KBM-7 (cell line): Measurements from ENCODE around the gene RPN2.

Experiments used
- DNase-seq: peaks from one replicate; pipeline ENCODE4 v3.0.0-alpha.2; 2015
- in situ Hi-C: fragments of 300-500 bp; cut with MboI; formaldehyde crosslinking; loops from 2 replicates; pipeline ENCODE4 v1.14.3; 2020; ENCODE audit warnings: low sequenced_read_pairs, low pct_unique_long_range_greater_than_20kb, mixed read lengths

RPN2 gene

GRCh38 chr20:37280403-37280802, 101.3 kb downstream of the RPN2 start:
- in situ Hi-C loops = no loop called here
- DNase-seq = no peak

GRCh38 chr20:37282556-37282955, 103.4 kb downstream of the RPN2 start:
- no peak for DNase-seq
- in situ Hi-C loops = no loop called here

DNA sequence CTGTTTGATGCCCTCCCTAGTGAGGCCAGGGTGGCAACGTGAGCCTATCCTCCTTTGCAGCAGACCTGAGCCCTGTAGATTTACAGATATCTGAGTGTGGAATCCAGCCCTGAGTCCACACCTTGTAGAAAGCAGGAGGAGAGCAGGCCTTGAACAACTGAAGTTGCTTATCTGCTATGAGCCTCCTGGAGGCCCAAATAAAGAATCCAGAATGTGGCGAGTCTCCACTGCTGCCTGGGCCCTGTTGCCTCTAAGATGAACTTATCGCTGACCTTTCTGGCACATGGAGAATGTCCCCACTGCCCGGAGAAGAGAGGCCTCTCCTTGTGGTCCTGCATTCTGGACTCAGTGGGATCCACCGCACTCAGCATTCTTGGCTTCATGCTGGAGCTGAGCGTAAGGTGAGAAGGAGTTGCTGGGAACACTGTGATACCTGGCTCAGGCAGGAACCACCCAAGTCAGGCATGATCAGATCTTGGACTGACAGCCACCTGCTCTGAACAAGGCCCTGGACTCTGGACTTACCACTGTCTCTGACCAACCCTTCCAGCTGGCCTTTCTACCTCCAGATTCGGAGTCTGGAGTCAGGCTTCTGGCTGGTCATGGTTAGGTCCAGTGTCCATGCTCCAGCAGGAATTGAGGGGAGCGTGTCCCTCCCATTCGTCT, 104.5 kb downstream of the RPN2 start:
- in situ Hi-C loops = no loop called here
- DNase-seq = no peak

DNA sequence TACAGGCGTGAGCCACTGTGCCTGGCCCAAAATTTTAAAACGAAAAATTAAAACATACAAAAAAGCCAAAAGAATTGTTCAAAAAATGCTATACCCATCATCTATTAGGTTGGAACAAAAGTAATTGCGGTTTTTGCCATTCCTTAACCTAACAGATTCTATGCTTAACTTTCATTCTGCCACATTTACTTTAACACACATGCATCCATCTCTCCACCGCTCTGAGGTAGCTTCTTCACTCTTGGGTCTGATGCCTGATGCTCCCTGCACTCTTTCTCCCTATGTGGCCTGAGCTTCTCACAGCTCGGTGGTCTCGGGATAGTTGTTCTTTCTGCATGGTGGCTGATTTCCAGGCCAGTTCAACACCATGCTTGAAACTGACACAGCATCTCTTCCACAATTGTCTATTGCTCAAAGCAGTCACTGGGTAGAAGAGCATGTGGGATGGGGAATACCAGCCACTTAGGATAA, 105.6 kb downstream of the RPN2 start:
- in situ Hi-C loops = no loop called here
- DNase-seq = no peak

- in situ Hi-C loops = no loop called here
- DNase-seq = no peak
Measured at GRCh38 chr20:37285664-37286374, 106.7 kb downstream of the RPN2 start.

DNA sequence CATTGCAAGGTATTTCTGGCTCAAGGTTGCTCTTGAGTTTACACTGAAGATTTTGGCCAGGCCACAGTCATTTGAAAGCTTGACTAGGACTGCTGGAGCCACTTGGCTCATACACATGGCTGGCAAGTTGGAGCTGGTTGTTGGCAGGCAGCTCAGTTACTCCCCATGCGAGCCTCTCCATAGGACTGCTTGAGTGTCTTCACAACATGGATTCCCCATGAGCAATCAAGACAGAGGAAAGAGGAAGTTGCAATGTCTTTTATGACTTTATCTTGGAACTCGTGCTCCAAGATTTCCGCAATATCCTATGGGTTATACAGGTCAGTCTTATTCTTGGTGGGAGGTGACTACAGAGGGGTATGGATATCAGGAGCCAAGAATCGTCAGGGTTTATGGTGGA, 109.0 kb downstream of the RPN2 start:
- DNase-seq = peak; percentile 50
- in situ Hi-C loops = no loop called here

DNA sequence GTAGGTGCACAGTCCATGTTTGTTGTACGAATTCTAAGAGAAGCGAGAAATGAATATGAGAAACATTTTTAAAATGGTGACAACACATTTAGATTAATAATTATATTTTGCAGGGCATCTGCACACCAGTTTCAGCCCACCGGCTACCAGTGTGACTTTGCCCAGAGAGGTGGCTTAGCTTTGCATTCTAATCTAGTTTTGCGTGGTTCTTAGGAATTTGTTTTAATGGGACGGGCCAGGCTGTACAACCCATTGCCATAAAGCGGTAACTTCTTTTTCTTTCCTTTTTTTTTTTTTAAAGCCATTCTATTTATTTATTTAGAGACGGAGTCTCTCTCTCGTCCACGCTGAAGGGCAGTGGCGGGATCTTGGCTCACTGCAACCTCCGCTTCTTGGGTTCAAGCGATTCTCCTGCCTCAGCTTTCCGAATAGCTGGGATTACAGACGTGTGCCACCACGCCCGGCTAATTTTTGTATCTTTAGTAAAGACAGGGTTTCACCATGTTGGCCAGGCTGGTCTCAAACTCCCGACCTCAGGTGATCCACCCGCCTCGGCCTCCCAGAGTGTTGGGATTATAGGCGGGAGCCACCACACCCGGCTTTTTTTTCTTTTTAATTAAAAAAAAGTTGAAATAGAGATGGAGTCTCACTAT, 111.2 kb downstream of the RPN2 start:
- in situ Hi-C loops = no loop called here
- DNase-seq = no peak
